HFF-Myc (cell line): ENCODE data around the gene DDX41.

Experiments used
- DNase-seq: peaks from one replicate; pipeline ENCODE4 v3.0.0-alpha.2; 2011; ENCODE audit warnings: low read depth; ENCODE audit errors: extremely low read depth
- H3K4me3 ChIP-seq: replicated peaks from 2 replicates; pipeline ENCODE4 v1.5.1; 2011; ENCODE audit warnings: low read depth, mild to moderate bottlenecking, control low read depth, low read length
- TF ChIP-seq, protein P1 (sequence below): IDR thresholded peaks from 2 replicates; pipeline ENCODE4 v1.5.1; 2012; ENCODE audit warnings: mild to moderate bottlenecking, low read depth, low read length, control low read depth; ENCODE audit errors: missing control alignments

The DDX41 gene

DNA sequence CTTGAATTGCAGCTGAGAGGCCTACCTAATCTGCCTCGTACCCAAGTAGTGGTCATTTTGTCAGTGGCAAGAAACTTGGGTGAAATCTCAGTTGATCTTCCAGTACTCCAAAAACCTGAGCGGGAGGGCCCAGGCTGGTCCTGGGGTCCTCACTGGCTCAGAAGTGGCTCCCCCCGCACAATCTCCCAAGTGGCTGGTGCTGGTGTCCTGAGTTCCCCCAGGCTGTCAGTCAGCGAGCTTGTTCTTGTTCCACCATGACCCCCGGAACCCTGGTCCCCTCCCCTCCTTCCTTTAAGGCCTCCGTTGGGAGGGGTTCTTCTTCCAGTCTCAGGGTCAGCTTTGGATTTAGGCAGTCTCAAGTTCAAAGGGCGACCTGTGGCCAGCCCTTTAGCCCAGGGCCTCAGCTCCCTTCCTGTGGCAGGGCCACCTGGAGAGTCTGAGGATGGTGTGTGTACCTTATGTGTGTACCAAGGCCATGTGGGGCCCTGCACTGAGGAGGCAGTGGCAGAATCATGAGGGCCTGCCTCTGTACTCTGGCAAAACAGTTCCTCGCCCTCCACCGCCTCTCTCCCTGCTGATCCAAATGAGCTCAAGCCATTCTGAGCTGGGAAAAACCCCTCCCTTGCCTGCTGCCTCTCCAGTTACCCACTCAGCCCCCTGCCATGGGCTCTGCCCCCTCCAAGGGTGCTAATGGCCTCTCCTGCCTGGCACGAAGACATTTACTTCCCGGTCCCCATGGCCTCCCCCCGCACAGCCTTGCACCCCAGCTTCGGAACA, 38.9 kb downstream of the DDX41 start:
- TF ChIP-seq, protein P1, sequence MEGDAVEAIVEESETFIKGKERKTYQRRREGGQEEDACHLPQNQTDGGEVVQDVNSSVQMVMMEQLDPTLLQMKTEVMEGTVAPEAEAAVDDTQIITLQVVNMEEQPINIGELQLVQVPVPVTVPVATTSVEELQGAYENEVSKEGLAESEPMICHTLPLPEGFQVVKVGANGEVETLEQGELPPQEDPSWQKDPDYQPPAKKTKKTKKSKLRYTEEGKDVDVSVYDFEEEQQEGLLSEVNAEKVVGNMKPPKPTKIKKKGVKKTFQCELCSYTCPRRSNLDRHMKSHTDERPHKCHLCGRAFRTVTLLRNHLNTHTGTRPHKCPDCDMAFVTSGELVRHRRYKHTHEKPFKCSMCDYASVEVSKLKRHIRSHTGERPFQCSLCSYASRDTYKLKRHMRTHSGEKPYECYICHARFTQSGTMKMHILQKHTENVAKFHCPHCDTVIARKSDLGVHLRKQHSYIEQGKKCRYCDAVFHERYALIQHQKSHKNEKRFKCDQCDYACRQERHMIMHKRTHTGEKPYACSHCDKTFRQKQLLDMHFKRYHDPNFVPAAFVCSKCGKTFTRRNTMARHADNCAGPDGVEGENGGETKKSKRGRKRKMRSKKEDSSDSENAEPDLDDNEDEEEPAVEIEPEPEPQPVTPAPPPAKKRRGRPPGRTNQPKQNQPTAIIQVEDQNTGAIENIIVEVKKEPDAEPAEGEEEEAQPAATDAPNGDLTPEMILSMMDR = no peak
- DNase-seq = no peak
- no peak overlapping the region for H3K4me3 ChIP-seq

GRCh38 chr5:177476531-177477233, 40.1 kb downstream of the DDX41 start:
- TF ChIP-seq, protein P1 = no peak
- DNase-seq = no peak
- no peak overlapping the region for H3K4me3 ChIP-seq

DNA sequence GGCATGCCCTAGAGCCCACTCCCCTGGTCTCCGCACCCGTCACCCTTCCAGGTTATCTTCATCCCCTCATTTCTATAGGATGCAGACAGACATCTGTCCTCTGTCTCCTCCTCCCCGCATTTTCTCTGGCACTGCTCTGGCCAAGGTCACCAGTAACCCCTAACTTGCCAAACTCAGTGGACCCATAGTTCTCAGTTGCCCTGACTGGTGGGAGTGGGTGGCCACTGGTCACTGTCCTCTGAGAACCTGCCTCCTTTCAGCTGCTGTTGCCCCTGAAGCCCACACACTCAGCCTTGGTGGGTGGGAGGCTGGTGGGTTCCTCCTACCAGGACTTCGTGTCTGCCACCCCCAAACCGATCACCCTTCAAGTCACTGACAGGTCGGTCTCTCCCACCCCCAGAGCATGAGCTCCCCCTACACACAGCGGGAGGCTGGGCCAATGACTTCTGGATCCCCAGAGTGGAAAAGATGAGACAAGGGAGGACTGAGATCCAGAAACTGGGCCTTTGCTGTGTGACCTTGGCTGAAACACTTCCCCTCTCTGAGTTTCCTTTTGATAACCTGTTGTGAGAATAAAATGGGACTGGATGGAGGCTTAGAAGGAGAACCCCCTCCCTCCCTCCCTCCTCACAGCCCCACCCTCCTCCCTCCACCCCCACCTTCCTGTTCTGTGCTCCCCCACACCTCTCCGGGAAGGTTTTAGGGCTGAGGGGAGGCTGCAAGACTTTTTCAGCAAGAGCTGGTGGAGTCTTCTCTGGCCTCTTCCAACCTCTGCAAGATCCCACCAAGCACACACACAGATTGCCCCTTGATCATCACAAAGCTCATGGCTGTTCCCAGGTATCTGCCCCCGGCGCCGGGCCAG, 41.0 kb downstream of the DDX41 start:
- H3K4me3 ChIP-seq = no peak overlapping the region
- TF ChIP-seq, protein P1 = no peak

DNA sequence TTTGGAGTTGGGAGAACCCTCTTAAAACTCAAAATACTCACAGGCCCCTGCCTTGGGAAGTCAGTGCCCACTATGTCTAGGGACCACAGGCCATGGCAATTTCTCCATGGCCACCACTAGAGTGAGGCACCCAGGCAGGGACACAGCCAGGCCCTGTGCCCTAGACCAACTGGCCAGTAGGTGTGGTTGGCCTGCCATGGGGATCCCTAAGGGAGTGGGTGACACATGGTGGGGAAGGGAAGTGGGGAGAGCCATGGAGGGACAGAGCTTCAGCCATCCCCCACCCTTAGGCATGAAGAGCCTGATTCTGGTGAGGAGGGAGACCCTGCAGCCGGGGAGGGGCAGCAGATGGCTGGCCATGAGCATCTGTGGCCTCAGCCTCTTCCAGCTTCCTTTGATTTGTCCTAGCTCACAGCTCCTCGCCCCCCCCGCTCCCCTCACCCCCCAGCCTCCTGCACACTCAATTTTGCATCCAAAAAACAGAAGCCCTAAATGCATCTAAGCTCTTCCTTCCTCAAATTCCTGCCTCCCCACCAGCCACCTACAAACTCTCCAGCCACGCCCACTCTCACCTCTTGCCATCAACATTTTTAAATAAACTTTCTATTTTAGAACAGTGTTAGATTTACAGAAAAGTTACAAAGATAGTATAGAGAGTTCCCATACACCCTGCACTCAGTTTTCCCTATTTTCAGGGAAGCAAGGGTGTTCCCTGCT, 41.8 kb downstream of the DDX41 start:
- DNase-seq = no peak
- TF ChIP-seq, protein P1 = no peak
- H3K4me3 ChIP-seq = no peak overlapping the region

More for the DNA sequence above, 41.0 kb downstream of the DDX41 start:
- no peak for DNase-seq

- DNase-seq = no peak
- no peak overlapping the region for H3K4me3 ChIP-seq
- TF ChIP-seq, protein P1 = no peak
Observed at GRCh38 chr5:177474002-177474476, 42.7 kb downstream of the DDX41 start.

DNA sequence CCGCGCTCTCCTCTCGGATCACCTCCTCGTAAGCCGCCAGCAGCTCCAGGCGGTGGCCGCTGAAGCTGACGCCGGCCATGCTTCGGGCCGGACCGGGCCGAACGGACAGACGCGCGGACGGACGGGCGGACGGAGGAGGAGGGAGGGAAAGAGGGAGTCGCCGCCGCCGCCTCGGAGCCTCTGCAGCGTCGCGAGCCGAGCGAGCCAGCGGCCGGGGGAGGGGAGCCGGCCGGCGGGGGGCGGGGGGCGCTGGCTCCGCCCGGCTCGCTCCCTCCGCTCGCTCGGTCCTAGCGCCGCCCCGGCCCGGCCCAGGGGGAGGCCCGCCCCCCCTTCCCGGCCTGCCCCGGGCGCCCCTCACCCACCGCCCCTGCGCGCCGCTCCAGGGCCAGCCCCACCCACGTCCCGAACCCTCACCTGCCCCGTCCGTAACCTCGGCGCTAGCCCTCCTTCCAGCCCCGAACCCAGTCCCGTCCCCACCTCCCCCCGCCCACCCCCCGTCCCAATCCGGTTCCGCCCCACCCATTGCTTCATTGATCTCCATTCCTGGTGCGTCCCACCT, 43.2 kb downstream of the DDX41 start, which contains the start of gene DBN1:
DBN1 (minus strand) TSS at position 192 of the 559 bp plus-strand sequence; CDS start at position 79, 113 bp downstream.
- H3K4me3 ChIP-seq = peak within 1 kb of the TSS; percentile 82
- TF ChIP-seq, protein P1 = no peak
- DNase-seq = no peak
